Large intestine (tissue), 3 donors: ENCODE data around the gene HERC2. TPM values are rescaled to one million over a fixed set of nuclear protein-coding genes. Genes with fewer than 3 reads are reported as not detected.
"Not testable (repeated sequence)": the region's sequence is repeated elsewhere in the genome, so short reads cannot be mapped to it uniquely, and the experiment has no call there.

Source experiments
- DNase-seq, 2 donors: peaks; one replicate each; pipeline versions ENCODE4 v3.0.0 to v3.0.0-alpha.2; 2013
- H3K27ac ChIP-seq: one replicate; pipeline ENCODE4 v1.5.1; 2013; ENCODE audit warnings: low read length
- H3K27me3 ChIP-seq: 2 replicates; pipeline ENCODE4 v1.6.1; 2013; ENCODE audit warnings: low read length; ENCODE audit not compliant: control insufficient read depth, insufficient read depth
- H3K36me3 ChIP-seq: 2 replicates; pipeline ENCODE4 v1.6.1; 2013; ENCODE audit warnings: low read length; ENCODE audit not compliant: control insufficient read depth, insufficient read depth
- H3K4me1 ChIP-seq: one replicate; pipeline ENCODE4 v1.6.1; 2013; ENCODE audit warnings: low read length; ENCODE audit not compliant: control insufficient read depth, insufficient read depth
- H3K4me3 ChIP-seq: one replicate; pipeline ENCODE4 v1.5.1; 2013; ENCODE audit warnings: low read length
- H3K9me3 ChIP-seq: one replicate; pipeline ENCODE4 v1.6.1; 2013; ENCODE audit warnings: mild to moderate bottlenecking, low read depth, low read length, moderate library complexity; ENCODE audit not compliant: control insufficient read depth
- WGBS: methylation state at CpG from one replicate; pipeline ENCODE4 v1.1.5; 2013; ENCODE audit warnings: low lambda C conversion rate; ENCODE audit not compliant: insufficient coverage; 5-methylcytosine and 5-hydroxymethylcytosine counted together
- polyA plus RNA-seq: library from polyadenylated mRNA; unstranded; fragments of 120-200 nt; gene quantifications from one replicate; pipeline ENCODE4 v1.2.1, GENCODE V29; 2013

Gene HERC2
- polyA plus RNA-seq, 1 donor, result 42.7 TPM

DNA sequence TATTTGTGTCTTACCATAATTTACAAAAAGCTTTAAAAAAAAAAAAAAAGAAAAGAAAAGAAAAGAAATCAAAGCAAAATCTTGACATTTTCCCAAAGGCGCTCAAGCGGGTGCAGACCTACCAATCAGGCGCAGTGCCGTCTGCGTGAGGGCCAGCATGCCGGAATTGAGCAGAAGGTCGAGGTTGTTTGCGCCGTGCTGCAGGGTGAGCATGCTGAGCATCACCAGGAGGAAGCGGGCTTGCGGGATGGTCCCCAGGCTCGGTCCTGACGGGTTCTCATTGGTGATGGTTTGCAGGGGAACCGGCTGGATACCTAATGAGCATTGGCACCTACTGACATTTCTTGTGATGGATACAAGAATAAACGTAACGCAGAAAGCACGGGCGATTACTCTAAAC is 93.9 kb downstream of the HERC2 start:
- H3K36me3 ChIP-seq, result peaks cover 9% of the 10 kb centered on the region
- no peaks in the 10 kb centered on the region for H3K27me3 ChIP-seq
- no peaks in the 10 kb centered on the region for H3K9me3 ChIP-seq
- DNase-seq, result no peak
- no peak overlapping the region for H3K27ac ChIP-seq
- no peaks in the 10 kb centered on the region for H3K4me1 ChIP-seq
- WGBS, result 100% methylated on average over 2 of the region's 18 CpGs
- H3K4me3 ChIP-seq, result no peak overlapping the region

DNA sequence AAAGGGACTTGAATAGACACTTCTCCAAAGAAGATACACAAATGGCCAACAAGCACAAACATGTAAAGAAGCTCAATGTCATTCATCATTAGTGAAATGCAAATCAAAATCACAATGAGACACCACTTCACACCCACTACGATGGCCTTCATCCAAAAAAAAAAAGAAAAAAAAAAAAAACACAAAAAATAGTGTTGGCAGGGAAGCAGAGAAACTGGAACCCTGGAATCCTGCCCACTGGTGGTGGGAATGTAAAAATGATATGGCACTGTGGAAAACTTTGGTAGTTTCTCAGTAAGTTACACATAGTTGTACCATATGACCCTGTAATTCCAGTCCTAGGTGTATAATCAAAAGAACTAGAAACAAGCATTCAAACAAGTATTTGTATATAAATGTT is 94.7 kb downstream of the HERC2 start:
- H3K4me1 ChIP-seq, DNase-seq, H3K36me3 ChIP-seq, H3K27ac ChIP-seq, H3K27me3 ChIP-seq, H3K9me3 ChIP-seq, H3K4me3 ChIP-seq: not testable (repeated sequence)
- no CpG with 5 or more reads among the region's 1 CpG for WGBS

DNA sequence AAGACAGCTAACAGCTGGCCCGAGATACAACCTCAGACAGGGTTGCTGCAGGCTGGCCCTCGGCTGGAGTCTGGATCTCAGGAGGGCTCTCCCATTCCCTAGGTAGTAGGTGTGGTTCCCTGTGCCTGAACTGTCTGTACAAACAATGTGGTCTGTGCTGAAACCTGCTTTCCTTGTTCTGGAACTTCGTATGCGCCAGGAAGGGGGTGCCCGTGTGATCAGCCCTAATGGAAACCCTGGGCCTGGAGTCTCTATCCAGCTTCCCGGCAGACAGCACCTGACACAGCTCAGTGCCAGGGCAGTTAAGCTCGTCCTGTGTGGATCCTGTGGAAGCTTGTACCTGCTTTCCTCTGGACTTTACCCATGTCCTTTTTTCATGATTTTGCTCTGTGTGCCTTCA is 99.4 kb downstream of the HERC2 start:
- H3K36me3 ChIP-seq, result peaks cover 23% of the 10 kb centered on the region
- peak overlapping the region; percentile 67 for H3K27ac ChIP-seq

DNA sequence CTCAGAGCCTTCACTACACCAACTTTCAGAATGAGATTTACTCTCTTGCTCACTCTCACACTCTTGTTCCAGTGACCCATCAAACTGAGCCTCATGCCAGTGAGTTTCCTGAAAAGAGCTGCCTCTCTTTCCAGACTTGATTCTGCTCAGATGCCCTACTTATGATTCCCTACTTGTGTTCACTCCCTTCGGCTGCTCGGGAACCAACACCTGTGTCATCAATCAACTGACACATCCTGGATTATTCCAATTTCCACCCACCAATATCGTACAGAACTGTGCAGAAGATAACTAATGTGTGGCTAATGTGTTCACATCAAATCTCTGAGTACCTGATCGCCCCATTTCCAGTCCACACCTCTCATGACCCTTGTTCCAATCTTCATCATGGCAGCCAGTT is 100.3 kb downstream of the HERC2 start:
- DNase-seq, H3K27ac ChIP-seq, H3K9me3 ChIP-seq, H3K27me3 ChIP-seq, H3K4me3 ChIP-seq, H3K4me1 ChIP-seq: not testable (repeated sequence)
- peaks cover 23% of the 10 kb centered on the region for H3K36me3 ChIP-seq
- no CpG with 5 or more reads among the region's 4 CpGs for WGBS

More for the DNA sequence above, 99.4 kb downstream of the HERC2 start:
- no CpG with 5 or more reads among the region's 7 CpGs for WGBS
- not testable (repeated sequence) for H3K4me1 ChIP-seq, H3K4me3 ChIP-seq, H3K27me3 ChIP-seq, H3K9me3 ChIP-seq
- DNase-seq, result peak; percentile 55 to 73

DNA sequence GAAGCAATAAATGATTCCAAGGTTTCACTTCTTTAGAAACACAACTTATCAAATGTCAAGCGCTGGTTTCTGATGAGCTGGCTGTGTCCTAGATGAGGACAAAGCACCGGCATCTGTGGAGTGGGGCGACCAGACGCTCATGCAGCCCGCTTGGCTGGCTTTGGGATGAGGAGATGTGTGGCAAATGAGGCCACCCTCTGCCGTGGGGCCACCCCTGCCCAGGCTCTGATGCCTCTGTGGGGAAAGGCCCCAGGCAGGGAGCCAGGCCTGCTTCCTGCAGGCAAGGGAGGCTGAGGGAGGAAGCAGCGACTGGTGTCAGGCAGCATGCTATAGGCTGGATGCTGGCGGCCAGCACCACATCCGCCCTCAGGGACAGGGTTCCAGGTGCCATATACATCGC is 102.9 kb downstream of the HERC2 start:
- no peak overlapping the region for H3K4me3 ChIP-seq
- no peaks in the 10 kb centered on the region for H3K4me1 ChIP-seq
- DNase-seq, result no peak
- H3K27me3 ChIP-seq, result no peaks in the 10 kb centered on the region
- H3K9me3 ChIP-seq, result no peaks in the 10 kb centered on the region
- peaks cover 30% of the 10 kb centered on the region for H3K36me3 ChIP-seq
- no CpG with 5 or more reads among the region's 10 CpGs for WGBS
- H3K27ac ChIP-seq, result no peak overlapping the region

DNA sequence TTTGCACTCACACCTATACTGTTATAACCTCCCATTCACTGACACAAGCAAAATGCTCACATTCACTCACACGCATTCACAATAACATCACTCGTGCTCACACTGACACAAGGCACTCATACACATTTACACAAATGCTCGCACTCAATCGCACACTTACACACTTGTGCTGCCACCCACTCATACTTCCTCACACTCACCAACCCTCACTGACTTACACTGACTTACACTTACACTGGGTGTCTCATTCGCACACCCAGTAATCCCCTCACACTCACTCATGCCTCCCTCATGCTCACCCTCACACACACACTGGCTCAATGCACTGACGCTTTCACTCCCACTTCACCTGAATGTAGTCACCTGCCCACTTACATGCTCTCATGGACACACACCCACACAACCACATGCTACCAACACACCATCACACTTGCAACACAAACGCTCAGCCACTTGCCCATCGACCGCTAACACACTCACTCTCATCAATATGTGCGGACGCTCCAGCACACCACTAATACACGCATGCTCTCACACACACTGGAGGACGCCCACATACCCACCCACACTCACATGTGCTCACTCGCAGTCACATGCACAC is 104.9 kb downstream of the HERC2 start:
- DNase-seq, H3K4me1 ChIP-seq, H3K9me3 ChIP-seq, H3K27ac ChIP-seq, H3K4me3 ChIP-seq, H3K27me3 ChIP-seq: not testable (repeated sequence)
- H3K36me3 ChIP-seq, result peaks cover 33% of the 10 kb centered on the region
- WGBS, result no CpG with 5 or more reads among the region's 14 CpGs

DNA sequence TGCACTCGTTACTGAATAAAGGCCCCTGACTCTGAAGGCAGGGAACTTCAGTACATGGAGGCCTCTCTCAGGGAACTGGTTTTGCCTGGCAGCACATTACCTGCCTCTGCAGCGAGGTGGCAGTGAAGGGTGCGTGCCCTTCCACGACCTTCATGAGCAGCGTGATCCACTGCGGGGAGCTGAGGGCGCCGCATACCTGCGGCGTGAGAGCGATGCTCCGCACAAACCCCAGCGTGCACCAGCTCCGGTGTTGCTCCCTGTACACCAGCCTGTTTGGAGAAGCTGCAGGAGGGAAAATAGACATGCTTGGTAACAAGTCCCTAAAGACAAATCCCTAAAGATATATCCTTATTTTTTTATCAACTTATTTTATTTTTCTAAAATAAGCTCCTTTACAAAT is 106.5 kb downstream of the HERC2 start:
- not testable (repeated sequence) for H3K4me3 ChIP-seq, H3K9me3 ChIP-seq, DNase-seq, H3K4me1 ChIP-seq, H3K27me3 ChIP-seq, H3K27ac ChIP-seq
- peaks cover 33% of the 10 kb centered on the region for H3K36me3 ChIP-seq
- WGBS, result no CpG with 5 or more reads among the region's 14 CpGs

DNA sequence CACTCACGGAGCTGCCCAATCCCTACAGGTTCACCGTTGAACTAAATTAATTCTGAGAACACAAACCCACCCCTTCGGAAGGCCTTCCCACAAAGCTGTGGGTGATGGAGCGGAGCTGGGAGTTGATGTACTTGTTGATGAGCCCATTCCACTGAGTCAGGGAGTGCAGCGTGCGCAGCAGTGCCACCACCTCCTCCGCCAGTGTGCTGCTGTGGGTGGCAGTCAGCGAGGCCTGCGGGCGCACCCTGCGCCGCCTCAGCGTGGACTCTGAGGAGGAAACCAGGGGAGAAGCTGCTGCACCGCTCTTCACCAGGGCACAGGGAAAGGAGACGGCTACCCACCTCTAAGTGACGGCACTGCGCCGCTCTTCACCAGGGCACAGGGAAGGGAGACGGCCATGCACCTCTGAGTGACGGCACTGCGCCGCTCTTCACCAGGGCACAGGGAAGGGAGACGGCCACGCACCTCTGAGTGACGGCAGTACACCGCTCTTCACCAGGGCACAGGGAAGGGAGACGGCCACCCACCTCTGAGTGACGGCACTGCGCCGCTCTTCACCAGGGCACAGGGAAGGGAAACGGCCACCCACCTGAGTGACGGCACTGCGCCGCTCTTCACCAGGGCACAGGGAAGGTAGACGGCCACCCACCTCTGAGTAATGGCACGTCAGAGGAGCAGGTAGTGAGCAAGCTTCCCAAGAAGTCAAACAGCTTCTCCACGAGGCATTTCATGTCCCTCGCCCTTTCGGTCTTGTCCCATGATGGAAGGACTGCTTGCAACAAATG is 107.8 kb downstream of the HERC2 start:
- not testable (repeated sequence) for H3K4me1 ChIP-seq, H3K27me3 ChIP-seq, H3K4me3 ChIP-seq, H3K27ac ChIP-seq, H3K9me3 ChIP-seq, DNase-seq
- H3K36me3 ChIP-seq, result peaks cover 27% of the 10 kb centered on the region
- no CpG with 5 or more reads among the region's 39 CpGs for WGBS

DNA sequence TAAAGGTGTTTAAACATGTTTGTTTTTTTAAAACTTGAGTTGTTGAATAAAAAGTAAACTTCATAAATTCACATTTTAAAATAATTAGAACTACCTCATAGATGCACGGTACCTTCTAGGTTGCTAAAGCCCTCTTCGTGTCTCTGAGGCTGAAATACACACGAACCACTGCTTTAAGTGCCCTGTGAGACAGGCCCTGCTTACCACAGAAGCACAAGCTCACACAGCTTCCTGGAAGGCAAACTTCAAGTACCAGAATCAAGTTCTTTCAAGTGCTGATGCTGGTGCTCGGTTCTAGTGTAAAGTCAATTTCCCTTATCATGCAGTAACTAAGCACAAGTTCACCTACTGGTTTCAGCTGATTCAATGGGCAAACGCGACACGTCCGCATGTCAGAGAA is 108.6 kb downstream of the HERC2 start:
- WGBS, result no CpG with 5 or more reads among the region's 8 CpGs
- peaks cover 21% of the 10 kb centered on the region for H3K36me3 ChIP-seq

DNA sequence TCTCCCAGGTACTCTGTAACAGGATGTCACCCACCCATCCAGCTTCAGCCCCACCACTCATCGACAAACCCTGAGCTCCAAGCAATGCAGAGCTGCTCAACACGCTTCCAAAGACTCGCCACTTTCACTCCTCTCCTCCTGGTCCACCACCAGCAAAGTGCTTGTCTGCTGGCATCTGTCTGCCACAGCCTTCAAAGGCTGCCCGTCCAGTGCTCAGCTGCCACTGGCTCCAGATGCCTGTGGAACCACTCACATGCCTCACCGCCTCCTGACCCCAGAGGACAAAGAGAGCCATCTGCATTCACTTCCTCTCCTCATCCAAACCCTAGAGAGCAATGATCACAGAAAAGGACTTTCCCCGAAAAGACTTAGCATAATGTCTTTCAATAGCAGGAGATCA is 113.4 kb downstream of the HERC2 start:
- 100% methylated on average over 2 of the region's 6 CpGs for WGBS
- H3K27me3 ChIP-seq, result no peaks in the 10 kb centered on the region
- DNase-seq, result no peak

More for the DNA sequence above, 108.6 kb downstream of the HERC2 start:
- not testable (repeated sequence) for H3K27me3 ChIP-seq, H3K4me3 ChIP-seq, DNase-seq, H3K27ac ChIP-seq, H3K4me1 ChIP-seq, H3K9me3 ChIP-seq

DNA sequence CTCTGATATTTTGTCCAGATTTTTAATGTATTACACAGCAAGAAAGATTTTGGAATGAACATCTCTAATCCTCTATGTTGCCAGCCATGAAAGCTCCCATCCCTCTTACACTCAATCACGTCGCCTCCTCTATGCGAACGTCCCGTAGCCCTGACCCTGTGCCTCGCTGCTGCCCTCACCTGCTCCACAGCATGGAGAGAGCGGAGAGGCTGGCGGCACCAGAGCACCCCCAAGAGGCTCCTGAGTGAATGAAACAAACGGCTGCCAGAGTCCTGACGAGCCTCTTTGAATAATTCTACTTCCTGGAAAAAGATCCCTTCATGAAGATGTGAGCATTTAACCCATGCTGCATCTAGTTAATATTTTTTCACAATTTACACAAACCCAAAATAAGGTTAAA is 116.3 kb downstream of the HERC2 start:
- H3K9me3 ChIP-seq, H3K27me3 ChIP-seq, H3K4me3 ChIP-seq, H3K27ac ChIP-seq, H3K4me1 ChIP-seq, H3K36me3 ChIP-seq, DNase-seq: not testable (repeated sequence)
- WGBS, result no CpG with 5 or more reads among the region's 10 CpGs

More for the DNA sequence above, 113.4 kb downstream of the HERC2 start:
- Histone ChIP-seq H3K36me3 (peaks cover 8% of the 10 kb centered on the region), H3K9me3 (no peaks in the 10 kb centered on the region), H3K4me3 (no peak overlapping the region), H3K4me1 (no peaks in the 10 kb centered on the region), H3K27ac (no peak overlapping the region)
